Transverse colon (tissue), 4 donors: Measurements from ENCODE around the gene MSLN. TPM values are rescaled to one million over a fixed set of nuclear protein-coding genes. Genes with fewer than 3 reads are reported as not detected.

Source experiments
- DNase-seq: peaks from one replicate; pipeline ENCODE4 v3.0.0-alpha.2; 2019
- H3K27ac ChIP-seq, 4 donors: fragments of 200-600 bp; sonication (generic); 2 replicates each; pipeline ENCODE4 v1.5.1; 2016 to 2018; ENCODE audit warnings: inconsistent platforms in 4 of 4
- H3K27me3 ChIP-seq: fragments of 200-600 bp; sonication (generic); 2 replicates; pipeline ENCODE4 v1.5.1; 2017; ENCODE audit warnings: inconsistent platforms
- H3K36me3 ChIP-seq, 4 donors: fragments of 200-600 bp; sonication (generic); 2 replicates each; pipeline ENCODE4 v1.5.1; 2017 to 2019; ENCODE audit warnings: inconsistent platforms in 4 of 4
- H3K4me1 ChIP-seq, 4 donors: fragments of 200-600 bp; sonication (generic); 2 replicates each; pipeline ENCODE4 v1.5.1; 2017 to 2020; ENCODE audit warnings: inconsistent platforms in 4 of 4
- H3K4me3 ChIP-seq, 4 donors: fragments of 200-600 bp; sonication (generic); 1 replicate in 1 of 4; 2 replicates in 3 of 4; pipeline versions ENCODE4 v1.5.1 to v1.6.1; 2017 to 2019; ENCODE audit warnings: inconsistent platforms in 4 of 4
- H3K9me3 ChIP-seq, 2 donors: fragments of 200-600 bp; sonication (generic); 2 replicates each; pipeline ENCODE4 v1.5.1; 2017 to 2019; ENCODE audit warnings: inconsistent platforms in 2 of 2
- EP300 ChIP-seq: sonication (generic); formaldehyde crosslinking; IDR thresholded peaks from one replicate; pipeline ENCODE4 v1.6.1; 2017; ENCODE audit warnings: antibody characterized with exemption, low read depth
- POLR2A ChIP-seq: fragments of 450-650 bp; IDR thresholded peaks from one replicate; pipeline ENCODE4 v1.6.1; 2016; ENCODE audit warnings: antibody characterized with exemption, mild to moderate bottlenecking, moderate library complexity
- POLR2AphosphoS5 ChIP-seq, 3 donors: sonication (generic); formaldehyde crosslinking; IDR thresholded peaks; one replicate each; pipeline ENCODE4 v1.6.1; 2016; ENCODE audit warnings: antibody characterized with exemption in 3 of 3
- WGBS, 2 donors: methylation state at CpG; one replicate each; pipeline ENCODE4 v1.1.5; 2018; ENCODE audit warnings: low coverage in 1 of 2; 5-methylcytosine and 5-hydroxymethylcytosine counted together
- in situ Hi-C, 4 donors: fragments of 200-750 bp; cut with MboI; loops; one replicate each; pipeline versions ENCODE4 v1.15.0 to v1.15.1; 2017; ENCODE audit warnings: low sequenced_read_pairs in 3 of 4, low pct_ligation_motif_present in 1 of 4, low pct_unique_long_range_greater_than_20kb in 1 of 4
- intact Hi-C: fragments of 100-400 bp; cut with DNase I; formaldehyde crosslinking; loops from one replicate; pipeline ENCODE4 v1.15.1; 2023; ENCODE audit warnings: low total_unique reads
- small RNA-seq, 4 donors: library from RNA; depleted of rRNA; stranded (forward); fragments of <200 nt; gene quantifications; one replicate each; pipeline ENCODE3, GENCODE V24; 2016
- total RNA-seq, 4 donors: library from RNA; depleted of rRNA; stranded (reverse); fragments of >200 nt; gene quantifications; one replicate each; pipeline ENCODE4 v1.1.0, GENCODE V29; 2016
- TF ChIP-seq, protein P1 (sequence below), 5 experiments: fragments of 200-600 bp in 3 of 5; fragments of 450-650 bp in 2 of 5; sonication (generic) in 3 of 5; IDR thresholded peaks; 1 replicate in 2 of 5; 2 replicates in 3 of 5; pipeline ENCODE4 v1.5.1; 2016 to 2017; ENCODE audit warnings: antibody characterized with exemption in 5 of 5, inconsistent platforms in 3 of 5, mild to moderate bottlenecking in 2 of 5, moderate library complexity in 1 of 5

MSLN gene
- total RNA-seq, 4 donors from 2014 or later, result 4.9 to 21.2 (median 10.3) TPM; not detected in 1

DNA sequence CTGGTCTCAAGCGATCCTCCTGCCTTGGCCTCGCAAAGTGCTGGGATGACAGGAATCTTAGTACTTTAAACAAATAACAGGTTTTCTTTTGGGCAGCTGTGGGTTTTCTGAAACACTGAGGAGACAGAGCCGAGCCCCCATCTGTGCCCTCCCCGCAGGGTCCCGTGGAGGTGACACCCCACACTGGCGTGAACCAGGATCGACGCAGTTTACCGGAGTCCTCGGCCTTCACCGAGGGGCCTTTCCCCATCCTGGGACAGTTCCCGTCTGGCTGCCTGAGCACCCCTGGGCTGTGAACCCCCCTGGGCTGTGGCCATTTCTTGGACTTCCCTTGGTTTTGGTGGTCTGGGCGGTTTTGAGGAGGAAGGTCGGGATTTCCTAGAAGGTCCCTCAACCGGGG is 55.3 kb downstream of the MSLN start:
- H3K9me3 ChIP-seq, result no peaks in the 10 kb centered on the region
- no peaks in the 10 kb centered on the region for H3K36me3 ChIP-seq
- in situ Hi-C loops (loop anchor here in 2 of 4 donors (25.0 kb wide), 1 partner anchor 246 kb away; the partner anchor contains the start of gene SSTR5 (in 2 of the 2)), intact Hi-C loops (no loop called here)
- H3K4me3 ChIP-seq, result no peak overlapping the region
- H3K27me3 ChIP-seq, result peaks cover 83% of the 10 kb centered on the region
- H3K27ac ChIP-seq, result no peak overlapping the region
- WGBS, 2 donors, result 75 to 100% methylated on average over 1 to 15 of the region's 15 CpGs
- peaks cover 0 to 7% (median 1%) of the 10 kb centered on the region in 4 donors for H3K4me1 ChIP-seq
- TF ChIP-seq, protein P1, sequence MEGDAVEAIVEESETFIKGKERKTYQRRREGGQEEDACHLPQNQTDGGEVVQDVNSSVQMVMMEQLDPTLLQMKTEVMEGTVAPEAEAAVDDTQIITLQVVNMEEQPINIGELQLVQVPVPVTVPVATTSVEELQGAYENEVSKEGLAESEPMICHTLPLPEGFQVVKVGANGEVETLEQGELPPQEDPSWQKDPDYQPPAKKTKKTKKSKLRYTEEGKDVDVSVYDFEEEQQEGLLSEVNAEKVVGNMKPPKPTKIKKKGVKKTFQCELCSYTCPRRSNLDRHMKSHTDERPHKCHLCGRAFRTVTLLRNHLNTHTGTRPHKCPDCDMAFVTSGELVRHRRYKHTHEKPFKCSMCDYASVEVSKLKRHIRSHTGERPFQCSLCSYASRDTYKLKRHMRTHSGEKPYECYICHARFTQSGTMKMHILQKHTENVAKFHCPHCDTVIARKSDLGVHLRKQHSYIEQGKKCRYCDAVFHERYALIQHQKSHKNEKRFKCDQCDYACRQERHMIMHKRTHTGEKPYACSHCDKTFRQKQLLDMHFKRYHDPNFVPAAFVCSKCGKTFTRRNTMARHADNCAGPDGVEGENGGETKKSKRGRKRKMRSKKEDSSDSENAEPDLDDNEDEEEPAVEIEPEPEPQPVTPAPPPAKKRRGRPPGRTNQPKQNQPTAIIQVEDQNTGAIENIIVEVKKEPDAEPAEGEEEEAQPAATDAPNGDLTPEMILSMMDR (IDR thresholded peaks at IDR 0.05), result no peak
- TF ChIP-seq POLR2A (no peak), EP300 (no peak), POLR2AphosphoS5 (IDR thresholded peaks at IDR 0.05) (no peak)
- DNase-seq, result no peak

DNA sequence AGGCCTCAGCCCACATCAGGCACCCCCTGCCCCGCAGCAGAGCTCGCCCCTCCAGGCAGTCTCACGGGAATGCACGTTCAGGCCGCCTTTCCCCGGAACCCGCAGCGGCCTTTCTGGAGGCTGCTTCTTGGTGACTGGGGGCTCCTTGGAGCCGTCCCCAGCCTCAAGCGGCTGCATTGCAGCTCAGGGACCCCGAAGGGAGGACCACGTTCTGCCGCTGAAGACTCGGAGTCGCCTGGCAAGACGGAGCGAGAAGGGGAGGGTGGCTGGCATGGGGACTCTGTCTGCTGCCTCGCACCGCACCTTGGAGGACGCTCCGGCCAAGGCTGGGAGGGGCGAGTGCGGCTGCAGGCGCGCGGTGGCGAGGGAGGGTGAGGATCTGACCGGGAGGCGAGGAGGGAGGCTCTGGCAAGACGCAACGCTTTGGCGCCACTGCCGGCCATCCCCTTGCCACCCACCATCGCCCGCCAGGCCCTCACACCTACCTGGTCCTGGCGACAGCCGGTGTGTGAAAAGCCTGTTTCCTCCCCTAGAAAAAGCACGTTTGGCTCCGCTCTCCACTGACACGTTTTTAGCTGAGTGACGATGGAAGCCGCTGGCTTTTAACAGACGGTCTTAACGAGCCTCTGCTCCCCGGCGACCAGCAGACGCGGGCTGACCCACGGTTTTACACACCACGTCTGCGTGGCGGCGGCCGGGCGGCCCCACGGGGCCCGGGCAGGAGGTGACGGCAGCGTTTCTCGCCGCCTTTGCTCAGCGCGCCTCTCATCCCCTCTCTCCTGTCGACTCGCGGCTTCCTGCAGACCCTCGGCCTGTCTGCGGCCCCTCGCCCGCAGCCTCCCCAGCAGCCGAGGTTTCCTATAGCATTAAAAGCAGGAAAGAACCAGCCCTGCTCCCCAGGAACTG is 56.7 kb downstream of the MSLN start:
- intact Hi-C loops, result no loop called here
- in situ Hi-C loops, result loop anchor here in 2 of 4 donors (25.0 kb wide), 1 partner anchor 245 kb away; the partner anchor contains the start of gene SSTR5 (in 2 of the 2)
- TF ChIP-seq POLR2AphosphoS5 (IDR thresholded peaks at IDR 0.05) (no peak), EP300 (no peak), POLR2A (no peak)
- TF ChIP-seq, protein P1 (IDR thresholded peaks at IDR 0.05), result no peak
- Histone ChIP-seq H3K4me3 (no peak overlapping the region), H3K36me3 (no peaks in the 10 kb centered on the region), H3K4me1 (peaks cover 0 to 7% (median 1%) of the 10 kb centered on the region in 4 donors), H3K9me3 (no peaks in the 10 kb centered on the region), H3K27ac (no peak overlapping the region), H3K27me3 (peaks cover 75% of the 10 kb centered on the region)
- DNase-seq, result no peak
- 79% methylated on average over 68 of the region's 71 CpGs; no CpG with 5 or more reads in 1 of the 2 donors for WGBS, 2 donors

DNA sequence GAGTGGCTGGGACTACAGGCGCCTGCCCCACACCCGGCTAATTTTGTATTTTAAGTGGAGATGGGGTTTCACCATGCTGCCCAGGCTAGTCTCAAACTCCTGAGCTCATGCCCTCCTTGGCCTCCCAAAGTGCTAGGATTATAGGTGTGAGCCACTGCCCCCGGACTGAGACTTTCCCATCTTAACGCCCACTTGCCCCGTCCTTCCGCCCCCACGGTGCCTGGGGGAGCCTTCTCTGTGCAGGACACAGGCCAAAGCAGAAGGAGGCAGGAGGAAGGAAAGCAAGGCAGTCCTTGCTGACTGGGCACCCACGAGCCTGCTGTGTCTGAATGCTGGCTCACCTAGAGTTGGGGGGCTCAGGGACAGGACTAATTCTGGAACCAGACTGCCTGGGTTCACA is 57.6 kb downstream of the MSLN start:
- no peaks in the 10 kb centered on the region for H3K9me3 ChIP-seq
- H3K27me3 ChIP-seq, result peaks cover 71% of the 10 kb centered on the region
- in situ Hi-C loops, result loop anchor here in 2 of 4 donors (25.0 kb wide), 1 partner anchor 244 kb away; the partner anchor contains the start of gene SSTR5 (in 2 of the 2)
- peaks cover 0 to 6% (median 1%) of the 10 kb centered on the region in 4 donors for H3K4me1 ChIP-seq
- 82% methylated on average over 8 of the region's 8 CpGs; no CpG with 5 or more reads in 1 of the 2 donors for WGBS, 2 donors
- H3K36me3 ChIP-seq, result no peaks in the 10 kb centered on the region
- no peak for DNase-seq
- H3K27ac ChIP-seq, result no peak overlapping the region
- intact Hi-C loops, result no loop called here
- no peak overlapping the region for H3K4me3 ChIP-seq
- TF ChIP-seq POLR2AphosphoS5 (IDR thresholded peaks at IDR 0.05), result no peak

Small RNA genes within 50 kb of the gene (small RNA-seq; reads per million reads assigned to genes)
- gene MIR662, result 0 reads per million in 4 donors

Other genes starting within 250 kb of the MSLN start
- gene CAPN15, start 233.0 kb upstream of the MSLN start, total RNA-seq, result 100 to 1,000 TPM; 108 to 388 (median 175) TPM
- not detected for gene PRR35, start 200.3 kb upstream of the MSLN start, total RNA-seq
- under 1 TPM in 3 of 4 donors, not detected in 1; 0.55 to 0.75 (median 0.64) TPM for gene NHLRC4, start 193.7 kb upstream of the MSLN start, total RNA-seq
- gene PIGQ, start 190.8 kb upstream of the MSLN start, total RNA-seq, result 100 to 1,000 TPM in 1 of 4 donors, 10 to 100 TPM in 3; 37.4 to 115 (median 56.0) TPM
- gene RAB40C, start 170.7 kb upstream of the MSLN start, total RNA-seq, result 100 to 1,000 TPM in 2 of 4 donors, 10 to 100 TPM in 2; 54.8 to 111 (median 83.5) TPM
- gene WFIKKN1, start 129.7 kb upstream of the MSLN start, total RNA-seq, result 10 to 100 TPM in 1 of 4 donors, 1 to 10 TPM in 3; 2.3 to 13.1 (median 4.2) TPM
- 10 to 100 TPM; 32.6 to 91.8 (median 86.7) TPM for gene METTL26, start 124.4 kb upstream of the MSLN start, total RNA-seq
- gene MCRIP2, start 118.9 kb upstream of the MSLN start, total RNA-seq, result 100 to 1,000 TPM; 158 to 267 (median 211) TPM
- 100 to 1,000 TPM in 2 of 4 donors, 10 to 100 TPM in 2; 23.0 to 166 (median 90.2) TPM for gene WDR90, start 111.4 kb upstream of the MSLN start, total RNA-seq
- 100 to 1,000 TPM; 133 to 386 (median 259) TPM for gene RHOT2, start 92.6 kb upstream of the MSLN start, total RNA-seq
- gene RHBDL1, start 85.1 kb upstream of the MSLN start, total RNA-seq, result 10 to 100 TPM in 2 of 4 donors, 1 to 10 TPM in 2; 1.8 to 39.3 (median 8.1) TPM
- 100 to 1,000 TPM in 3 of 4 donors, 10 to 100 TPM in 1; 51.9 to 190 (median 134) TPM for gene STUB1, start 80.3 kb upstream of the MSLN start, total RNA-seq
- gene JMJD8, start 76.4 kb upstream of the MSLN start, total RNA-seq, result 100 to 1,000 TPM in 1 of 4 donors, 10 to 100 TPM in 3; 40.0 to 261 (median 58.6) TPM
- gene WDR24, start 70.3 kb upstream of the MSLN start, total RNA-seq, result 10 to 100 TPM in 2 of 4 donors, 1 to 10 TPM in 2; 3.4 to 15.3 (median 10.0) TPM
- gene FBXL16, start 54.9 kb upstream of the MSLN start, total RNA-seq, result 1 to 10 TPM in 2 of 4 donors, under 1 TPM in 1, not detected in 1; 0.60 to 3.5 (median 1.6) TPM
- 10 to 100 TPM in 3 of 4 donors, 1 to 10 TPM in 1; 4.9 to 47.2 (median 35.2) TPM for gene METRN, start 45.6 kb upstream of the MSLN start, total RNA-seq
- 10 to 100 TPM; 19.7 to 53.0 (median 38.2) TPM for gene ANTKMT, start 39.6 kb upstream of the MSLN start, total RNA-seq
- gene CCDC78, start 34.3 kb upstream of the MSLN start, total RNA-seq, result 10 to 100 TPM in 1 of 4 donors, 1 to 10 TPM in 1, under 1 TPM in 2; 0.40 to 24.3 (median 0.98) TPM
- 10 to 100 TPM in 1 of 4 donors, 1 to 10 TPM in 3; 1.2 to 12.3 (median 5.5) TPM for gene HAGHL, start 33.6 kb upstream of the MSLN start, total RNA-seq
- 100 to 1,000 TPM in 2 of 4 donors, 10 to 100 TPM in 2; 59.1 to 346 (median 102) TPM for gene CIAO3, start 19.7 kb upstream of the MSLN start, total RNA-seq
- 10 to 100 TPM; 16.1 to 71.4 (median 24.8) TPM for gene RPUSD1, start 27.6 kb downstream of the MSLN start, total RNA-seq
- 10 to 100 TPM in 2 of 4 donors, 1 to 10 TPM in 2; 4.6 to 33.4 (median 12.9) TPM for gene CHTF18, start 27.9 kb downstream of the MSLN start, total RNA-seq
- under 1 TPM in 1 of 4 donors, not detected in 3; 0.48 TPM for gene GNG13, start 40.0 kb downstream of the MSLN start, total RNA-seq
- 10 to 100 TPM; 15.9 to 34.8 (median 19.6) TPM for gene LMF1, start 210.2 kb downstream of the MSLN start, total RNA-seq
- gene SOX8, start 221.0 kb downstream of the MSLN start, total RNA-seq, result 1 to 10 TPM in 1 of 4 donors, under 1 TPM in 3; 0.37 to 1.9 (median 0.50) TPM